ENCODE measurements around the gene SVIL. TPM values are rescaled to one million over a fixed set of nuclear protein-coding genes. Genes with fewer than 3 reads are reported as not detected.

SVIL gene
- total and polyA plus RNA-seq, 2 donors (not counting 1 experiment from before 2014, with no cell fraction given) = 0.74 to 0.88 TPM

DNA sequence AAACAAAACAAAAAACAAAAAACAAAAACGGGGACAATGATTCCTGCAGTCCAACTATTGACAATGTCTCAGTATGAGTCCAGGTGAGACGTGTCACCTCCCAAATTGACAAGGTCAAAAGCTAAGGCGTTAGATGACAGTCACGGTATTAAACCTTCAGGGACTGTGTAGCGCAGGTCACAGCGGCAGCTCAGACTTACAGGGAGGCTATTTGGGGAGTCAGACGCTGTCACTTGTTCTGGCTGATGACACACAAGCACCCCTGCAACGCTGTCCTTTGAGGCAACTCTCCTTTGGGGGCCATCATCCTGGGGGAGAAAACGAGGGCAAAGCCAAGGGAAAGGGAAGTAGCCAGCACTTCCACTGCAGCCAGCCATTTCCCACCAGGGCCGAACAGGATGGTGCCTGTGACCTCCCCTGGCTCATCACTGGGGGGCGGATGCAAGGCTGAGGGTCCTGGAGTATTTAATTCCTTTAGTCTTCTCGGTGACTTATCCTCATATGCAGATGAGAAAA is 55.3 kb downstream of the SVIL start:
- H2AFZ ChIP-seq (ENCODE audit: insufficient read depth, low read depth, low read length, poor library complexity, severe bottlenecking) = no peak overlapping the region
- Mint-ChIP-seq H3K4me1 (no peaks in the 10 kb centered on the region), H3K27me3 (no peaks in the 10 kb centered on the region), H3K4me3 (no peak overlapping the region), H3K27ac (no peak overlapping the region), H3K9me3 (ENCODE audit: insufficient read depth) (no peaks in the 10 kb centered on the region)
- intact Hi-C loops (cut with micrococcal nuclease) = no loop called here
- ATAC-seq (ENCODE audit: low read depth) (no peak), DNase-seq (no peak)
- POLR2A ChIA-PET = no interaction called here
- no peak for TF ChIP-seq EZH2 (IDR thresholded peaks at IDR 0.05; ENCODE audit: borderline replicate concordance, insufficient read depth, low read depth, low read length, poor library complexity, severe bottlenecking)
- TF ChIP-seq, protein P1, sequence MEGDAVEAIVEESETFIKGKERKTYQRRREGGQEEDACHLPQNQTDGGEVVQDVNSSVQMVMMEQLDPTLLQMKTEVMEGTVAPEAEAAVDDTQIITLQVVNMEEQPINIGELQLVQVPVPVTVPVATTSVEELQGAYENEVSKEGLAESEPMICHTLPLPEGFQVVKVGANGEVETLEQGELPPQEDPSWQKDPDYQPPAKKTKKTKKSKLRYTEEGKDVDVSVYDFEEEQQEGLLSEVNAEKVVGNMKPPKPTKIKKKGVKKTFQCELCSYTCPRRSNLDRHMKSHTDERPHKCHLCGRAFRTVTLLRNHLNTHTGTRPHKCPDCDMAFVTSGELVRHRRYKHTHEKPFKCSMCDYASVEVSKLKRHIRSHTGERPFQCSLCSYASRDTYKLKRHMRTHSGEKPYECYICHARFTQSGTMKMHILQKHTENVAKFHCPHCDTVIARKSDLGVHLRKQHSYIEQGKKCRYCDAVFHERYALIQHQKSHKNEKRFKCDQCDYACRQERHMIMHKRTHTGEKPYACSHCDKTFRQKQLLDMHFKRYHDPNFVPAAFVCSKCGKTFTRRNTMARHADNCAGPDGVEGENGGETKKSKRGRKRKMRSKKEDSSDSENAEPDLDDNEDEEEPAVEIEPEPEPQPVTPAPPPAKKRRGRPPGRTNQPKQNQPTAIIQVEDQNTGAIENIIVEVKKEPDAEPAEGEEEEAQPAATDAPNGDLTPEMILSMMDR (IDR thresholded peaks at IDR 0.05) = no peak
- CTCF ChIA-PET = interaction anchor here (0.6 kb wide), 1 partner anchor 193 kb away, joined by 3 read pairs; no protein-coding TSS in a partner anchor
- no peak overlapping the region for H3K27ac ChIP-seq (ENCODE audit: low read length in 2 of 2)
- H3K9me3 ChIP-seq (ENCODE audit: control extremely low read depth in 1 of 3, control insufficient read depth in 2 of 3, insufficient read depth in 1 of 3, low read length in 2 of 3) = no peaks in the 10 kb centered on the region
- no peaks in the 10 kb centered on the region for H3K79me2 ChIP-seq (ENCODE audit: control insufficient read depth, insufficient read depth, low read length)
- WGBS (ENCODE audit: insufficient coverage) = 93% methylated on average over 10 of the region's 12 CpGs
- no peak overlapping the region for H3K4me3 ChIP-seq (ENCODE audit: control extremely low read depth in 1 of 5, extremely low read depth in 1 of 5, insufficient read depth in 1 of 5, low read depth in 2 of 5, low read length in 4 of 5)
- H3K4me2 ChIP-seq (replicated peaks; ENCODE audit: low read depth, low read length, poor library complexity, severe bottlenecking) = no peak overlapping the region
- no peaks in the 10 kb centered on the region for H4K20me1 ChIP-seq (ENCODE audit: control insufficient read depth, insufficient read depth, low read length, poor library complexity, severe bottlenecking)
- H3K9ac ChIP-seq (ENCODE audit: low read length) = no peak overlapping the region
- no peaks in the 10 kb centered on the region for H3K36me3 ChIP-seq (replicated peaks in 1 of 2; ENCODE audit: control extremely low read depth in 1 of 2, control insufficient read depth in 1 of 2, extremely low read depth in 1 of 2, insufficient read depth in 2 of 2, low read length in 1 of 2)
- no peaks in the 10 kb centered on the region for H3K4me1 ChIP-seq (ENCODE audit: control insufficient read depth in 2 of 2, insufficient read depth in 2 of 2, low read length in 2 of 2)
- no peaks in the 10 kb centered on the region for H3K27me3 ChIP-seq (replicated peaks in 1 of 4; ENCODE audit: control extremely low read depth in 1 of 4, control insufficient read depth in 3 of 4, insufficient read depth in 4 of 4, low read length in 3 of 4)

DNA sequence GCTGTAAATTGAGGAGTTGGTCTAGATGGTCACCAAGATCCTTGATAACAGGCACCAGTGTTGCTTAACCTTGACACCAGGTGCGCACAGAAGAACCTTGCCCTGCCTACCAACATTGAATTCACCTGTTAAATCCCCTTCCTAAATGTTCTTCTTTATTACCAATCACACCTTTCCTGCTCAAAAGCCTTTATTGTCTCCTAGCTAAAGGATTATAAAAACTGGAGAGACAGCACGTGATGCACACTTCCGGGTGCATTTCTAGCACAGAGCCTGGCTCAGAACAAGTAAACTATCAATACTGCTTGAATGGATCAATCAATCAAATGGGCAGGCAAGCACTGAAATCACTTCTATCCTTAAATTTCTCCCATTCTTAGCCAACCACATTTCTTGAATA is 56.3 kb downstream of the SVIL start:
- no peaks in the 10 kb centered on the region for H3K79me2 ChIP-seq (ENCODE audit: control insufficient read depth, insufficient read depth, low read length)
- 97% methylated on average over 3 of the region's 3 CpGs for WGBS (ENCODE audit: insufficient coverage)
- no peak overlapping the region for H3K27ac ChIP-seq (ENCODE audit: low read length in 2 of 2)
- Mint-ChIP-seq H3K4me3 (no peak overlapping the region), H3K27me3 (no peaks in the 10 kb centered on the region), H3K9me3 (ENCODE audit: insufficient read depth) (no peaks in the 10 kb centered on the region), H3K27ac (no peak overlapping the region), H3K4me1 (no peaks in the 10 kb centered on the region)
- H3K9ac ChIP-seq (ENCODE audit: low read length) = no peak overlapping the region
- ATAC-seq (ENCODE audit: low read depth) (no peak), DNase-seq (no peak)
- TF ChIP-seq EZH2 (IDR thresholded peaks at IDR 0.05; ENCODE audit: borderline replicate concordance, insufficient read depth, low read depth, low read length, poor library complexity, severe bottlenecking) = no peak
- TF ChIP-seq, protein P1 (IDR thresholded peaks at IDR 0.05) = no peak
- ChIA-PET POLR2A (no interaction called here), CTCF (no interaction called here)
- no peak overlapping the region for H2AFZ ChIP-seq (ENCODE audit: insufficient read depth, low read depth, low read length, poor library complexity, severe bottlenecking)
- H3K4me1 ChIP-seq (ENCODE audit: control insufficient read depth in 2 of 2, insufficient read depth in 2 of 2, low read length in 2 of 2) = no peaks in the 10 kb centered on the region
- H3K36me3 ChIP-seq (replicated peaks in 1 of 2; ENCODE audit: control extremely low read depth in 1 of 2, control insufficient read depth in 1 of 2, extremely low read depth in 1 of 2, insufficient read depth in 2 of 2, low read length in 1 of 2) = no peaks in the 10 kb centered on the region
- H3K9me3 ChIP-seq (ENCODE audit: control extremely low read depth in 1 of 3, control insufficient read depth in 2 of 3, insufficient read depth in 1 of 3, low read length in 2 of 3) = no peaks in the 10 kb centered on the region
- no peak overlapping the region for H3K4me2 ChIP-seq (replicated peaks; ENCODE audit: low read depth, low read length, poor library complexity, severe bottlenecking)
- H4K20me1 ChIP-seq (ENCODE audit: control insufficient read depth, insufficient read depth, low read length, poor library complexity, severe bottlenecking) = no peaks in the 10 kb centered on the region
- H3K4me3 ChIP-seq (ENCODE audit: control extremely low read depth in 1 of 5, extremely low read depth in 1 of 5, insufficient read depth in 1 of 5, low read depth in 2 of 5, low read length in 4 of 5) = no peak overlapping the region
- H3K27me3 ChIP-seq (replicated peaks in 1 of 4; ENCODE audit: control extremely low read depth in 1 of 4, control insufficient read depth in 3 of 4, insufficient read depth in 4 of 4, low read length in 3 of 4) = no peaks in the 10 kb centered on the region
- intact Hi-C loops (cut with micrococcal nuclease) = no loop called here
